Measurements from ENCODE around the gene RIT2. TPM values are rescaled to one million over a fixed set of nuclear protein-coding genes. Genes with fewer than 3 reads are reported as not detected.

RIT2 gene
- total RNA-seq, 1 experiment from 2014 or later: not detected

DNA sequence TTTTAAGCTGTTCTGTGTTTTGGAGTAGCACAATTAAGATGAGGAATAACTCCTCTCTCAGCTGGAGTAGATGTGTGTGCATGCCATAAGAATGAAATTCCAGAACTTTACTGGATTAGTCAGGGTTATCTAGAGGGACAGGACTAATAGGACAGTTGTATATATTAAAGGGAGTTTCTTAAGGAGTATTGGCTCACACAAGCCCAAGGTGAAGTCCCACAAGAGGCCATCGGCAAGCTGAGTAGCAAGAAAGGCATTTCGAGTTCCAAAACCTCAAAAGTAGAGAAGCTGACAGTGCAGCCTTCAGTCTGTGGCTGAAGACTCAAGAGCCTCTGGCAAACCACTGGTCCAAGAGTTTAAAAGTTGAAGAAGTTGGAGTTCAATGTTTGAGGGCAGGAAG lies 113.7 kb downstream of the RIT2 start:
- H3K4me1 Mint-ChIP-seq (ENCODE audit: low read depth, unreplicated experiment): no peaks in the 10 kb centered on the region
- POLR2A ChIA-PET: no interaction called here
- Histone ChIP-seq H3K27me3 (replicated peaks; ENCODE audit: control insufficient read depth, insufficient read depth, low read length) (no peaks in the 10 kb centered on the region), H3K9me3 (no peaks in the 10 kb centered on the region), H3K4me3 (ENCODE audit: low read depth, low read length) (no peak overlapping the region), H3K4me1 (no peaks in the 10 kb centered on the region), H3K36me3 (ENCODE audit: control insufficient read depth, insufficient read depth, low read length) (no peaks in the 10 kb centered on the region)
- TF ChIP-seq, protein P1, sequence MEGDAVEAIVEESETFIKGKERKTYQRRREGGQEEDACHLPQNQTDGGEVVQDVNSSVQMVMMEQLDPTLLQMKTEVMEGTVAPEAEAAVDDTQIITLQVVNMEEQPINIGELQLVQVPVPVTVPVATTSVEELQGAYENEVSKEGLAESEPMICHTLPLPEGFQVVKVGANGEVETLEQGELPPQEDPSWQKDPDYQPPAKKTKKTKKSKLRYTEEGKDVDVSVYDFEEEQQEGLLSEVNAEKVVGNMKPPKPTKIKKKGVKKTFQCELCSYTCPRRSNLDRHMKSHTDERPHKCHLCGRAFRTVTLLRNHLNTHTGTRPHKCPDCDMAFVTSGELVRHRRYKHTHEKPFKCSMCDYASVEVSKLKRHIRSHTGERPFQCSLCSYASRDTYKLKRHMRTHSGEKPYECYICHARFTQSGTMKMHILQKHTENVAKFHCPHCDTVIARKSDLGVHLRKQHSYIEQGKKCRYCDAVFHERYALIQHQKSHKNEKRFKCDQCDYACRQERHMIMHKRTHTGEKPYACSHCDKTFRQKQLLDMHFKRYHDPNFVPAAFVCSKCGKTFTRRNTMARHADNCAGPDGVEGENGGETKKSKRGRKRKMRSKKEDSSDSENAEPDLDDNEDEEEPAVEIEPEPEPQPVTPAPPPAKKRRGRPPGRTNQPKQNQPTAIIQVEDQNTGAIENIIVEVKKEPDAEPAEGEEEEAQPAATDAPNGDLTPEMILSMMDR (IDR thresholded peaks at IDR 0.05; ENCODE audit: insufficient read depth in 1 of 2, low read depth in 1 of 2, low read length in 1 of 2, severe bottlenecking in 1 of 2, unreplicated experiment in 1 of 2): no peak
- peaks cover 9% of the 10 kb centered on the region for H3K27me3 Mint-ChIP-seq (ENCODE audit: insufficient read depth, unreplicated experiment)
- no peak overlapping the region for H3K4me3 Mint-ChIP-seq (ENCODE audit: unreplicated experiment)
- no peak overlapping the region for H3K27ac Mint-ChIP-seq (ENCODE audit: unreplicated experiment)
- H3K9me3 Mint-ChIP-seq (ENCODE audit: unreplicated experiment): no peaks in the 10 kb centered on the region
- BruUV-seq (replicated peaks): no TSS peak
- intact Hi-C loops (cut with micrococcal nuclease; ENCODE audit: unreplicated experiment): loop anchor here (10.0 kb wide), 1 partner anchor 273 kb away; the partner anchor contains the start of gene SYT4
- CTCF ChIA-PET: no interaction called here
- no peak for DNase-seq
- H3K36me3 Mint-ChIP-seq (ENCODE audit: insufficient read depth, unreplicated experiment): no peaks in the 10 kb centered on the region

DNA sequence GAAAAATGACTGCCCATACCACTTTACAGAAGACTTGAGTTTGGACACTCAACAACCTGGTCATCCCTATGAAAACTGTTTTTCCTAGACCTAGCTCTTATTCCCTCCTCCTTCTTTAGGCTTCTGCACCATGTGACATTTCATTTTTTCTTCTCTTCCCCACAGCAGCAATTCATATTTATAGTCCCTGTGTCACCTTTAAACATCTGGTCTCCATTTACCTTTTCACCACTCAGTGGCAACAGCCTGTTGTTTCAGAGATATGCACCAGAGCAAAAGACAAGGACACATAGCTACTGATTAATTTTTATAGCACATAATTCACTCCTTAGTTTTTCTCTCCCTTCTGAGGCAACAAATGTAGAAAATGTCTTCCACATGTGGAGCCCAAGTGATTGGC lies 118.7 kb downstream of the RIT2 start:
- Mint-ChIP-seq H3K36me3 (ENCODE audit: insufficient read depth, unreplicated experiment) (no peaks in the 10 kb centered on the region), H3K9me3 (ENCODE audit: unreplicated experiment) (peaks cover 9% of the 10 kb centered on the region), H3K27ac (ENCODE audit: unreplicated experiment) (no peak overlapping the region), H3K27me3 (ENCODE audit: insufficient read depth, unreplicated experiment) (peaks cover 2% of the 10 kb centered on the region), H3K4me1 (ENCODE audit: low read depth, unreplicated experiment) (no peaks in the 10 kb centered on the region), H3K4me3 (ENCODE audit: unreplicated experiment) (no peak overlapping the region)
- ChIA-PET CTCF (no interaction called here), POLR2A (no interaction called here)
- Histone ChIP-seq H3K4me3 (ENCODE audit: low read depth, low read length) (no peak overlapping the region), H3K9me3 (no peaks in the 10 kb centered on the region), H3K4me1 (no peaks in the 10 kb centered on the region), H3K36me3 (ENCODE audit: control insufficient read depth, insufficient read depth, low read length) (no peaks in the 10 kb centered on the region), H3K27me3 (replicated peaks; ENCODE audit: control insufficient read depth, insufficient read depth, low read length) (no peaks in the 10 kb centered on the region)
- TF ChIP-seq, protein P1 (IDR thresholded peaks at IDR 0.05; ENCODE audit: insufficient read depth in 1 of 2, low read depth in 1 of 2, low read length in 1 of 2, severe bottlenecking in 1 of 2, unreplicated experiment in 1 of 2): no peak
- intact Hi-C loops (cut with micrococcal nuclease; ENCODE audit: unreplicated experiment): no loop called here
- no TSS peak for BruUV-seq (replicated peaks)
- DNase-seq: no peak

DNA sequence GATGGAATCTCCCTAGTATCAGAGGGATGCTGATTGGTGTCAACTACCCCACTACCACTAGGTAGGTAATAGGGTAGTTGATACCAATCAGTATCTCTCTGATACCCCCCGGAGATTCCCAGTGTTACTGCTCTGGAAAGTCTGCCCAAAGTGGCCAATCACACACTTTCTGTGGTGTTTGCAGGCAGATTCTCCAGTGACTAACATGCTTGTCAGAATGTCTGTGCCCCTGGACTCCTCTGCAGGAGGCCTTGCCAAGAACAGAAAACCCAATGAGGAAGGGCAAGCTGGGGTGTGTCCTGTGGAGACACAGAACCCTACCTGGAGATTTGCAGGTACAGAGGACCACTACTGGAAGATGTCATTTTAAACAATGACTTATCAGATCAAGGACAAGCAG lies 135.1 kb downstream of the RIT2 start:
- Mint-ChIP-seq H3K27me3 (ENCODE audit: insufficient read depth, unreplicated experiment) (no peaks in the 10 kb centered on the region), H3K27ac (ENCODE audit: unreplicated experiment) (no peak overlapping the region), H3K9me3 (ENCODE audit: unreplicated experiment) (no peaks in the 10 kb centered on the region), H3K4me3 (ENCODE audit: unreplicated experiment) (no peak overlapping the region), H3K36me3 (ENCODE audit: insufficient read depth, unreplicated experiment) (no peaks in the 10 kb centered on the region), H3K4me1 (ENCODE audit: low read depth, unreplicated experiment) (no peaks in the 10 kb centered on the region)
- BruUV-seq (replicated peaks): no TSS peak
- TF ChIP-seq, protein P1 (IDR thresholded peaks at IDR 0.05; ENCODE audit: insufficient read depth in 1 of 2, low read depth in 1 of 2, low read length in 1 of 2, severe bottlenecking in 1 of 2, unreplicated experiment in 1 of 2): no peak
- intact Hi-C loops (cut with micrococcal nuclease; ENCODE audit: unreplicated experiment): no loop called here
- Histone ChIP-seq H3K27me3 (replicated peaks; ENCODE audit: control insufficient read depth, insufficient read depth, low read length) (no peaks in the 10 kb centered on the region), H3K4me3 (ENCODE audit: low read depth, low read length) (no peak overlapping the region), H3K36me3 (ENCODE audit: control insufficient read depth, insufficient read depth, low read length) (no peaks in the 10 kb centered on the region), H3K4me1 (no peaks in the 10 kb centered on the region), H3K9me3 (no peaks in the 10 kb centered on the region)
- DNase-seq: no peak
- CTCF ChIA-PET: no interaction called here
- POLR2A ChIA-PET: no interaction called here
